Esophagus mucosa (tissue), 1 donor: ENCODE data around the gene STAT4. TPM values are rescaled to one million over a fixed set of nuclear protein-coding genes. Genes with fewer than 3 reads are reported as not detected.

ENCODE experiments used
- ATAC-seq: fragments of 200-7000 bp; cut with Tn5 transposase; one replicate; pipeline ENCODE4 v1.9.1; 2020
- total RNA-seq: library from RNA; stranded (reverse); gene quantifications from one replicate; pipeline ENCODE4 v1.2.4, GENCODE V29; 2023
- donor health status: DM: yes; HTN: yes; CAD: no.

Gene STAT4
- total RNA-seq, 1 donor from 2014 or later = 0.88 TPM

GRCh38 chr2:191041418-191042161 is 109.2 kb downstream of the STAT4 start:
- ATAC-seq = peak; percentile 97

GRCh38 chr2:191039616-191040015 is 111.2 kb downstream of the STAT4 start:
- ATAC-seq = no peak

- no peak for ATAC-seq
These were observed 112.1 kb downstream of the STAT4 start for GRCh38 chr2:191038741-191039140.

- ATAC-seq = peak; percentile 70
These were observed 112.5 kb downstream of the STAT4 start for GRCh38 chr2:191038241-191038725.

GRCh38 chr2:191037351-191037750 is 113.4 kb downstream of the STAT4 start:
- no peak for ATAC-seq

GRCh38 chr2:191036363-191036762 is 114.4 kb downstream of the STAT4 start:
- ATAC-seq = no peak

- no peak for ATAC-seq
These were observed 118.0 kb downstream of the STAT4 start for GRCh38 chr2:191032588-191033429.

GRCh38 chr2:191031256-191031655 is 119.5 kb downstream of the STAT4 start:
- no peak for ATAC-seq

- peak; percentile 62 for ATAC-seq
These were observed 120.2 kb downstream of the STAT4 start for GRCh38 chr2:191030521-191031154.

GRCh38 chr2:191029280-191029950 is 121.4 kb downstream of the STAT4 start:
- ATAC-seq = no peak

- peak; percentile 24 for ATAC-seq
These were observed 124.4 kb downstream of the STAT4 start for GRCh38 chr2:191026377-191026776.

GRCh38 chr2:191025135-191025534 is 125.7 kb downstream of the STAT4 start:
- no peak for ATAC-seq

- ATAC-seq = no peak
These were observed 127.5 kb downstream of the STAT4 start for GRCh38 chr2:191023235-191023679.

- peak; percentile 57 for ATAC-seq
These were observed 129.9 kb downstream of the STAT4 start for GRCh38 chr2:191020742-191021381.

GRCh38 chr2:191020221-191020741 is 130.5 kb downstream of the STAT4 start:
- ATAC-seq = peak; percentile 98

GRCh38 chr2:191019376-191019775 is 131.4 kb downstream of the STAT4 start:
- no peak for ATAC-seq

GRCh38 chr2:191018643-191019119 is 132.1 kb downstream of the STAT4 start:
- no peak for ATAC-seq

- ATAC-seq = no peak
These were observed 132.7 kb downstream of the STAT4 start for GRCh38 chr2:191018048-191018447.

- no peak for ATAC-seq
These were observed 135.0 kb downstream of the STAT4 start for GRCh38 chr2:191015831-191016230.

- ATAC-seq = no peak
These were observed 135.6 kb downstream of the STAT4 start for GRCh38 chr2:191015239-191015638.

GRCh38 chr2:191014653-191015020 is 136.2 kb downstream of the STAT4 start:
- no peak for ATAC-seq
